GM12872 (cell line): Measurements from ENCODE around the gene VMP1.

Experiments
- CTCF ChIP-seq: IDR thresholded peaks from 3 replicates; pipeline ENCODE4 v1.5.1; 2011; ENCODE audit warnings: low read depth, mild to moderate bottlenecking, low read length, moderate library complexity; ENCODE audit not compliant: insufficient read depth

VMP1 gene

GRCh38 chr17:59694344-59694743 lies 13.1 kb upstream of the VMP1 start:
- no peak for TF ChIP-seq CTCF

GRCh38 chr17:59695945-59696681 lies 11.3 kb upstream of the VMP1 start:
- TF ChIP-seq CTCF = no peak

GRCh38 chr17:59696682-59697277 lies 10.7 kb upstream of the VMP1 start:
- TF ChIP-seq CTCF = no peak

GRCh38 chr17:59698143-59698542 lies 9.3 kb upstream of the VMP1 start:
- TF ChIP-seq CTCF = no peak

GRCh38 chr17:59699218-59699617 lies 8.2 kb upstream of the VMP1 start:
- TF ChIP-seq CTCF = no peak

GRCh38 chr17:59699786-59700185 lies 7.7 kb upstream of the VMP1 start:
- no peak for TF ChIP-seq CTCF

GRCh38 chr17:59702304-59702703 lies 5.2 kb upstream of the VMP1 start:
- no peak for TF ChIP-seq CTCF
